ENCODE measurements around the gene THUMPD3.

Gene THUMPD3

DNA sequence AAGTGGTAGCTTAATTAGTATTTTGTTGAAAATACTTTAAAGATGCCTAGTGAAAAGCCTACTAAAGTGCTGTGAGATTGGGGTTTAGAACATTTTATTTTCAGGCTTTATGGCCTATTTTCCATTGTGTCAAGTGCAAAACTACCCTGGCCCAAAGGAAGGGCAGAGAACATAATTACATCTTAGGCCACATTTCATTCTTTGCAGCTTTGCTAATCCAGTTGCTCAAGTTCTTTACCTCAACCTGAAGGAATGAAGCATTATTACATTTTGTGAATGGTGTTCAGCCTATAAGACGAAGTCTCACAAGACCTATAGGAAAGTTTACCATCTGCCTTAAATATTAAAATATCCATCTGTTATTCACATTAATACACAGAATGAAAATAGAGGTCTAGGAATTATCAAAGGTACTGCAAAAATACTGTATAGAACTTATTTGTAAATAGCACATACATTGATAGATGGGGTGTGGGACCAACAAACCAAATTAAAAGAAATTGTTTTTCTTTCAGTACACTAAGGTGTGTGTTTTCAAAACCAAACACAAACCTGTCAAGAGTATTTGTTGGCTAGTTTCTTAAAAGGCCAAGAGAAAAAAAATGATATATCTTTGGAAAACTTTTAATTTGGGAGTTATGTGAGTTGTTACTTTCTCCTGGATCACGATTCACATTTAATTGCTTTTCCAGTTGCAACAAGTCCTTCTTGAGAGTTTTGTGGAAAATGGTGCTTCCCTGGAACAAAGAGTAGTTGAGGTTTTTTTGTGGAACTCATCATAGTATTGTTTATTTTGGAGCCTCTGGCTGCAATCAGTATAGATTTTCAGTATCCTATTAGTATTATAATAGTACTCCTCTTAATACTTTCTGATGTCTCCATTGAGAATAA is 22.6 kb downstream of the THUMPD3 start:
- DNase-seq (ENCODE audit: insufficient read length, low spot score) (no peak), FAIRE-seq (no peak)
- TF ChIP-seq CTCF (IDR thresholded peaks at IDR 0.05; ENCODE audit: insufficient read depth, missing control alignments), result no peak

- DNase-seq (ENCODE audit: insufficient read length, low spot score) (no peak), FAIRE-seq (no peak)
- no peak for TF ChIP-seq CTCF (IDR thresholded peaks at IDR 0.05; ENCODE audit: insufficient read depth, missing control alignments)
These were observed 23.2 kb downstream of the THUMPD3 start for GRCh38 chr3:9386078-9386459.

GRCh38 chr3:9386501-9387321 is 23.9 kb downstream of the THUMPD3 start:
- TF ChIP-seq CTCF (IDR thresholded peaks at IDR 0.05; ENCODE audit: insufficient read depth, missing control alignments), result no peak
- DNase-seq (ENCODE audit: insufficient read length, low spot score) (no peak), FAIRE-seq (no peak)

DNA sequence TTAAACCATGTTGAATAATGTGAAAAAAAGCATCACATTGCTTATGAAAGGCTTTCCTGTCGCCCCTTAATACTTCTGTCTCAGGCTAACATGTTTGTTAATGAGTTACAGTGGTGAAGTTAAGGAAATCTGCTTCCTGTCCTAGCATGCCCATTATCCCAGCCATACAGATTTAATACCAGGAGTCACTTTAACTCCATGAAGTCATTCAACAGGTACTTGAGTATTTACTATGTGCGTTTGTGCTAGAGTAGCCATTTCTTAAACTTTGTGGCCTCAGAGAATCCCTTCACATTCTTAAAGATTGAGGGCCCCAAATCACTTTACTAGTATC is 24.4 kb downstream of the THUMPD3 start:
- FAIRE-seq, result no peak
- no peak for DNase-seq (ENCODE audit: insufficient read length, low spot score)
- no peak for TF ChIP-seq CTCF (IDR thresholded peaks at IDR 0.05; ENCODE audit: insufficient read depth, missing control alignments)

- FAIRE-seq, result no peak
These were observed 25.3 kb downstream of the THUMPD3 start for GRCh38 chr3:9388142-9388541.

DNA sequence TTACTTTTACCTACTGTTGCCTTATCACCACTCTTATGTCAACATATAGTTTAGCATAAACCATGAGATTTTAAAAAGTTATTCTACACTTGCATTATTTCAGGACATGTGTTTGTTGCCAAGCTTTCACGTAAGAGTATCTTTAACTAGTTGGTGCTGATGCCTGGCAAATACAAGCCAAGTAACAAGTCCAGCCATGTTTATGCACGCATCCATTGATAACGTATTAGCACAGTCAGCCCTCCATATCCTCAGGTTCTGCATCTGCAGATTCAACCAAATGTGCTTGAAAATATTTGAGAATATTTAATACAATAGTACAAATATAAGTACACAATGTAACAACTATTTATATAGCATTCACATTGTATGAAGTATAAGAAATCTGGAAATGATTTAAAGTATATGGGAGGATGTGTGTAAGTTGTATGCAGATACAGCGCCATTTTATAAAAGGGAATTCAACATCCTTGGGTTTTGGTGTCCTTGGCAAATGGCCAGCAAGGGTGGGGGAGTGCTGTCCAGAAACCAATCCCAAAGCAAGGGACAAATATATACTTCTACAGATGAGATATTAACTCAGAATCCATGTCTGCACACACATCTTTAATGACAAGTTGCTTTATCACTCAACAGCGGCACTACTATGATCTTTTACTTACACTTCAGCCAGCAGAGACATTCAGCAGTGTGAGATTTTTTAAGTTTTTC is 25.9 kb downstream of the THUMPD3 start:
- no peak for FAIRE-seq
- DNase-seq (ENCODE audit: insufficient read length, low spot score), result no peak
- TF ChIP-seq CTCF (IDR thresholded peaks at IDR 0.05; ENCODE audit: insufficient read depth, missing control alignments), result no peak

More at GRCh38 chr3:9388142-9388541, 25.3 kb downstream of the THUMPD3 start:
- TF ChIP-seq CTCF (IDR thresholded peaks at IDR 0.05; ENCODE audit: insufficient read depth, missing control alignments), result no peak
- DNase-seq (ENCODE audit: insufficient read length, low spot score), result no peak
